IMR-90 (cell line): ENCODE results near the gene ZMIZ1. TPM values are rescaled to one million over a fixed set of nuclear protein-coding genes. Genes with fewer than 3 reads are reported as not detected.

Experiments used
- ATAC-seq: fragments of 200-7000 bp; cut with Tn5 transposase; 2 replicates; pipeline ENCODE4 v1.9.1; 2020; ENCODE audit warnings: low read depth, mild to moderate bottlenecking, moderate library complexity
- BruUV-seq: library from RNA; stranded (reverse); fragments of 400-500 nt; replicated peaks from 2 replicates; lab custom pipeline; 2021; lab: Mats Ljungman, UMichigan
- CTCF ChIA-PET: fragments of 300-600 bp; formaldehyde crosslinking; extraction: SDS; loops from one replicate; lab custom pipeline; 2021; ENCODE audit warnings: antibody characterized with exemption; lab: Yijun Ruan, JAX
- POLR2A ChIA-PET: fragments of 300-600 bp; sonication (Branson Sonifier 250); formaldehyde crosslinking; loops from one replicate; lab custom pipeline; 2022; ENCODE audit warnings: antibody characterized with exemption; ENCODE audit not compliant: unreplicated experiment; lab: Charles Lee
- DNase-seq: peaks from one replicate; pipeline ENCODE4 v3.0.0; 2013
- H2AFZ ChIP-seq: replicated peaks from 2 replicates; pipeline ENCODE3; 2013; ENCODE audit warnings: low read length, mild to moderate bottlenecking; ENCODE audit not compliant: poor library complexity
- H2AK5ac ChIP-seq: 2 replicates; pipeline ENCODE4 v1.6.1; 2013; ENCODE audit warnings: low read depth, low read length, inconsistent platforms
- H2AK9ac ChIP-seq: replicated peaks from 2 replicates; pipeline ENCODE3; 2013; ENCODE audit warnings: mild to moderate bottlenecking, low read depth, low read length, moderate library complexity; ENCODE audit not compliant: poor library complexity
- H2BK120ac ChIP-seq: 2 replicates; pipeline ENCODE4 v1.6.1; 2013; ENCODE audit warnings: low read depth, low read length, inconsistent platforms
- H2BK15ac ChIP-seq: 3 replicates; pipeline ENCODE4 v1.6.1; 2013; ENCODE audit warnings: low read depth, low read length, inconsistent platforms
- H2BK20ac ChIP-seq: 2 replicates; pipeline ENCODE4 v1.6.1; 2013; ENCODE audit warnings: low read depth, mild to moderate bottlenecking, inconsistent platforms, low read length, moderate library complexity
- H2BK5ac ChIP-seq: 2 replicates; pipeline ENCODE4 v1.6.1; 2013; ENCODE audit warnings: mild to moderate bottlenecking, low read depth, low read length, inconsistent platforms; ENCODE audit not compliant: poor library complexity, severe bottlenecking
- H3K14ac ChIP-seq: replicated peaks from 2 replicates; pipeline ENCODE4 v1.6.1; 2013; ENCODE audit warnings: low read depth, low read length, inconsistent platforms
- H3K18ac ChIP-seq: 2 replicates; pipeline ENCODE4 v1.6.1; 2013; ENCODE audit warnings: low read depth, low read length, control low read depth
- H3K23ac ChIP-seq: 2 replicates; pipeline ENCODE4 v1.6.1; 2013; ENCODE audit warnings: low read depth, low read length, inconsistent platforms
- H3K27ac ChIP-seq: 2 replicates; pipeline ENCODE4 v1.5.1; 2013; ENCODE audit warnings: mild to moderate bottlenecking, control low read depth, low read length; ENCODE audit not compliant: insufficient read depth
- H3K27me3 ChIP-seq: 2 replicates; pipeline ENCODE4 v1.6.1; 2013; ENCODE audit warnings: low read length; ENCODE audit not compliant: control insufficient read depth, insufficient read depth
- H3K36me3 ChIP-seq: 2 replicates; pipeline ENCODE4 v1.6.1; 2013; ENCODE audit warnings: low read length, mixed read lengths; ENCODE audit not compliant: control insufficient read depth, insufficient read depth
- H3K4ac ChIP-seq: 2 replicates; pipeline ENCODE4 v1.6.1; 2013; ENCODE audit warnings: low read depth, low read length, inconsistent platforms
- H3K4me1 ChIP-seq: 2 replicates; pipeline ENCODE4 v1.6.1; 2013; ENCODE audit warnings: low read length, mixed read lengths; ENCODE audit not compliant: control insufficient read depth, insufficient read depth
- H3K4me2 ChIP-seq: 2 replicates; pipeline ENCODE4 v1.6.1; 2013; ENCODE audit warnings: low read depth, mild to moderate bottlenecking, control low read depth, low read length, moderate library complexity
- H3K4me3 ChIP-seq: 2 replicates; pipeline ENCODE4 v1.5.1; 2013; ENCODE audit warnings: low read depth, mild to moderate bottlenecking, control low read depth, low read length, moderate library complexity; ENCODE audit not compliant: insufficient read depth
- H3K56ac ChIP-seq: 2 replicates; pipeline ENCODE4 v1.6.1; 2013; ENCODE audit warnings: low read length, inconsistent platforms; ENCODE audit not compliant: insufficient read depth; ENCODE audit errors: extremely low read depth
- H3K79me1 ChIP-seq, 2 experiments: 2 replicates each; pipeline ENCODE4 v1.6.1; 2013; ENCODE audit warnings: low read length in 2 of 2, inconsistent platforms in 1 of 2, low read depth in 1 of 2
- H3K9ac ChIP-seq: 2 replicates; pipeline ENCODE4 v1.6.1; 2013; ENCODE audit warnings: low read depth, low read length, control low read depth
- H3K9me1 ChIP-seq: 2 replicates; pipeline ENCODE4 v1.6.1; 2013; ENCODE audit warnings: low read length, inconsistent platforms; ENCODE audit not compliant: insufficient read depth
- H3K9me3 ChIP-seq: 2 replicates; pipeline ENCODE4 v1.6.1; 2013; ENCODE audit warnings: low read length; ENCODE audit not compliant: control insufficient read depth, insufficient read depth
- H4K20me1 ChIP-seq: 2 replicates; pipeline ENCODE4 v1.6.1; 2013; ENCODE audit warnings: low read length, inconsistent platforms; ENCODE audit not compliant: insufficient read depth
- H4K5ac ChIP-seq: 2 replicates; pipeline ENCODE4 v1.6.1; 2013; ENCODE audit warnings: mild to moderate bottlenecking, low read depth, low read length, control low read depth
- H4K8ac ChIP-seq, 2 experiments: 2 replicates each; pipeline ENCODE4 v1.6.1; 2013; ENCODE audit warnings: low read depth in 2 of 2, low read length in 2 of 2, control low read depth in 1 of 2, inconsistent platforms in 1 of 2
- H4K91ac ChIP-seq: 2 replicates; pipeline ENCODE4 v1.6.1; 2013; ENCODE audit warnings: low read depth, low read length, inconsistent platforms; ENCODE audit not compliant: insufficient read depth
- CEBPB ChIP-seq: IDR thresholded peaks from 2 replicates; pipeline ENCODE4 v1.6.1; 2012; ENCODE audit warnings: low read depth, low read length, improper control_type of control experiment
- CHD1 ChIP-seq: IDR thresholded peaks from 2 replicates; pipeline ENCODE4 v1.6.1; 2012; ENCODE audit warnings: low read depth, low read length, improper control_type of control experiment
- CTCF ChIP-seq: conservative IDR thresholded peaks from 2 replicates; pipeline ENCODE4 v1.5.1; 2012; ENCODE audit warnings: mild to moderate bottlenecking, low read depth, low read length, improper control_type of control experiment
- MAFK ChIP-seq: IDR thresholded peaks from 2 replicates; pipeline ENCODE4 v1.6.1; 2012; ENCODE audit warnings: low read depth, low read length, improper control_type of control experiment
- MAZ ChIP-seq: IDR thresholded peaks from 2 replicates; pipeline ENCODE4 v1.6.1; 2012; ENCODE audit warnings: low read depth, mild to moderate bottlenecking, low read length, improper control_type of control experiment, moderate library complexity, borderline replicate concordance
- NFE2L2 ChIP-seq: fragments of 150-350 bp; IDR thresholded peaks from 2 replicates; pipeline ENCODE4 v1.6.1; 2016; ENCODE audit warnings: low read depth, mild to moderate bottlenecking, low read length
- POLR2A ChIP-seq: IDR thresholded peaks from 2 replicates; pipeline ENCODE4 v1.6.1; 2012; ENCODE audit warnings: mild to moderate bottlenecking, low read depth, low read length
- RAD21 ChIP-seq: IDR thresholded peaks from 2 replicates; pipeline ENCODE4 v1.6.1; 2012; ENCODE audit warnings: low read length, improper control_type of control experiment
- RCOR1 ChIP-seq: IDR thresholded peaks from 2 replicates; pipeline ENCODE4 v1.6.1; 2012; ENCODE audit warnings: mild to moderate bottlenecking, low read length, improper control_type of control experiment; ENCODE audit not compliant: insufficient replicate concordance
- RFX5 ChIP-seq: IDR thresholded peaks from 2 replicates; pipeline ENCODE4 v1.8.0; 2012; ENCODE audit warnings: low read depth, mild to moderate bottlenecking, low read length, moderate library complexity
- SMC3 ChIP-seq: fragments of 150-350 bp; IDR thresholded peaks from 2 replicates; pipeline ENCODE4 v1.6.1; 2016; ENCODE audit warnings: low read depth, mild to moderate bottlenecking, antibody characterized with exemption, low read length, moderate library complexity
- WGBS, 2 experiments: methylation state at CpG; one replicate each; pipeline versions ENCODE4 v1.1.5 to v1.1.7; 2013; ENCODE audit warnings: missing lambda C conversion rate in 2 of 2; ENCODE audit not compliant: insufficient read length in 1 of 2; ENCODE audit errors: extremely low coverage in 2 of 2; 5-methylcytosine and 5-hydroxymethylcytosine counted together
- dilution Hi-C: fragments of 300-500 bp; cut with HindIII; formaldehyde crosslinking; loops from one replicate; pipeline ENCODE4 v1.14.3; 2018; ENCODE audit warnings: low sequenced_read_pairs; ENCODE audit not compliant: unreplicated experiment
- in situ Hi-C: fragments of 300-500 bp; cut with MboI; formaldehyde crosslinking; loops from 3 replicates; pipeline ENCODE4 v1.14.3; 2019; ENCODE audit warnings: low sequenced_read_pairs, inconsistent platforms, mixed read lengths
- intact Hi-C: fragments of 100-400 bp; cut with micrococcal nuclease; formaldehyde crosslinking; loops from 2 replicates; pipeline ENCODE4 v1.10.0; 2022
- polyA plus RNA-seq, 3 experiments: library from polyadenylated mRNA; depleted of rRNA; stranded (reverse); fragments of >200 nt; gene quantifications; 2 replicates each; pipeline ENCODE4 v1.2.3, GENCODE V29; 2012; ENCODE audit warnings: low replicate concordance in 1 of 3
- total RNA-seq: library from RNA; depleted of rRNA; stranded (reverse); fragments of >200 nt; gene quantifications from 2 replicates; pipeline ENCODE4 v1.2.3, GENCODE V29; 2012
- TF ChIP-seq, protein P1 (sequence below): fragments of 150-350 bp; IDR thresholded peaks from 2 replicates; pipeline ENCODE4 v1.6.1; 2017; ENCODE audit warnings: mild to moderate bottlenecking, antibody characterized with exemption, low read length, low read depth
- TF ChIP-seq, protein P2 (sequence below): fragments of 150-350 bp; IDR thresholded peaks from 2 replicates; pipeline ENCODE4 v1.6.1; 2016; ENCODE audit warnings: low read depth, mild to moderate bottlenecking, low read length, moderate library complexity, borderline replicate concordance

Gene ZMIZ1
- total and polyA plus RNA-seq, 2 of the 4 experiments (the other 2 are of a cell fraction): 6.6 to 48.7 TPM

DNA sequence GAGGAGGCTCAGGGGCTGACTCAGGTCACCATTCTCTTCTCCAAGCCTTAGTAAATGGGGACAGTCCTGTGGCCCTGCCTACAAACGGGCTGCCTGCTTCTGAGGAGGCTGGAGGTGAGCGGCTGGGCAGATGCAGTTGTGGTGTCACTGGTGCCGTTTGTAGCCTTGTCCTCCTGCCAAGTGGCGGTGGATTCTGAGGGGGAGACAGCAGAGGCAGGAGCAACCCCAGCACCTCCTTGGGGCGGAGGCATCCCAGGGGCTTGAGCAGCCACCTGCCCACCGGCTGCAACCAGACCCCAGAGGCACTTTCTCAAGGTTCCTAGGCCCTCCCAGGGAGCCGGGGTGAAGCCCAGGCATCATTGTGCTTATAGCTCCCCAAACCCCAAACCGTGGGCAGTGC, 112.5 kb downstream of the ZMIZ1 start:
- ATAC-seq (no peak), DNase-seq (no peak)
- H3K9ac ChIP-seq: no peak overlapping the region
- CTCF ChIA-PET: no interaction called here
- H3K4me3 ChIP-seq: no peak overlapping the region
- peaks cover 63% of the 10 kb centered on the region for H3K9me1 ChIP-seq
- WGBS, 2 experiments: 72% methylated on average over 6 of the region's 8 CpGs; no CpG with 5 or more reads in 1 of the 2 experiments
- H4K20me1 ChIP-seq: peaks cover 64% of the 10 kb centered on the region
- in situ Hi-C loops (no loop called here), intact Hi-C loops (no loop called here), dilution Hi-C loops (no loop called here)
- peak overlapping the region; percentile 76 for H2AK9ac ChIP-seq
- no peak overlapping the region for H3K18ac ChIP-seq
- no TSS peak for BruUV-seq
- peaks cover 80% of the 10 kb centered on the region for H3K4me1 ChIP-seq
- H3K27ac ChIP-seq: peak overlapping the region; percentile 5; the same call in 1 of the 2 replicates
- peaks cover 8% of the 10 kb centered on the region for H3K36me3 ChIP-seq
- H3K56ac ChIP-seq: no peak overlapping the region
- no peak overlapping the region for H3K4me2 ChIP-seq
- peak overlapping the region; percentile 43; the same call in 1 of the 2 replicates for H4K91ac ChIP-seq
- H2BK5ac ChIP-seq: peak overlapping the region; percentile 50
- H4K8ac ChIP-seq: peak overlapping the region in 1 of 2 experiments; percentile 29; a peak in 1 of 4 replicates
- peak overlapping the region; percentile 94 for H3K4ac ChIP-seq
- H4K5ac ChIP-seq: no peak overlapping the region
- H3K9me3 ChIP-seq: no peaks in the 10 kb centered on the region
- POLR2A ChIA-PET: no interaction called here
- 0 out of 2 replicates have a peak overlapping the region, but pooled peaks have one; percentile 56 for H2BK120ac ChIP-seq
- 0 out of 2 replicates have a peak overlapping the region, but pooled peaks have one; percentile 34 for H3K14ac ChIP-seq
- no peaks in the 10 kb centered on the region for H3K27me3 ChIP-seq
- peak overlapping the region; percentile 75 for H2AK5ac ChIP-seq
- TF ChIP-seq, protein P1, sequence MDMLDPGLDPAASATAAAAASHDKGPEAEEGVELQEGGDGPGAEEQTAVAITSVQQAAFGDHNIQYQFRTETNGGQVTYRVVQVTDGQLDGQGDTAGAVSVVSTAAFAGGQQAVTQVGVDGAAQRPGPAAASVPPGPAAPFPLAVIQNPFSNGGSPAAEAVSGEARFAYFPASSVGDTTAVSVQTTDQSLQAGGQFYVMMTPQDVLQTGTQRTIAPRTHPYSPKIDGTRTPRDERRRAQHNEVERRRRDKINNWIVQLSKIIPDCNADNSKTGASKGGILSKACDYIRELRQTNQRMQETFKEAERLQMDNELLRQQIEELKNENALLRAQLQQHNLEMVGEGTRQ: no peak
- no peak for TF ChIP-seq SMC3
- no peak for TF ChIP-seq NFE2L2
- no peak for TF ChIP-seq RFX5
- no peak for TF ChIP-seq CHD1
- no peak for TF ChIP-seq MAFK
- no peak for TF ChIP-seq CEBPB
- TF ChIP-seq, protein P2, sequence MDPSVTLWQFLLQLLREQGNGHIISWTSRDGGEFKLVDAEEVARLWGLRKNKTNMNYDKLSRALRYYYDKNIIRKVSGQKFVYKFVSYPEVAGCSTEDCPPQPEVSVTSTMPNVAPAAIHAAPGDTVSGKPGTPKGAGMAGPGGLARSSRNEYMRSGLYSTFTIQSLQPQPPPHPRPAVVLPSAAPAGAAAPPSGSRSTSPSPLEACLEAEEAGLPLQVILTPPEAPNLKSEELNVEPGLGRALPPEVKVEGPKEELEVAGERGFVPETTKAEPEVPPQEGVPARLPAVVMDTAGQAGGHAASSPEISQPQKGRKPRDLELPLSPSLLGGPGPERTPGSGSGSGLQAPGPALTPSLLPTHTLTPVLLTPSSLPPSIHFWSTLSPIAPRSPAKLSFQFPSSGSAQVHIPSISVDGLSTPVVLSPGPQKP: no peak
- no peak for TF ChIP-seq RCOR1
- TF ChIP-seq POLR2A: no peak
- TF ChIP-seq RAD21: no peak
- no peak for TF ChIP-seq CTCF
- no peak for TF ChIP-seq MAZ
- peaks cover 55 to 99% of the 10 kb centered on the region in 2 experiments for H3K79me1 ChIP-seq
- peak overlapping the region; percentile 18 for H3K23ac ChIP-seq
- peak overlapping the region; percentile 40 for H2AFZ ChIP-seq
- H2BK15ac ChIP-seq: no peak overlapping the region
- H2BK20ac ChIP-seq: 0 out of 2 replicates have a peak overlapping the region, but pooled peaks have one; percentile 56
